ENCODE measurements around the gene GPAT2. TPM values are rescaled to one million over a fixed set of nuclear protein-coding genes. Genes with fewer than 3 reads are reported as not detected.
A peak's percentile ranks its signal among the peaks of the same experiment; 100 is the strongest.
"Not testable (repeated sequence)": the region's sequence is repeated elsewhere in the genome, so short reads cannot be mapped to it uniquely, and the experiment has no call there.

GPAT2 gene
- total and polyA plus RNA-seq, 5 donors from 2014 or later, result 0.64 to 4.6 (median 1.1) TPM

DNA sequence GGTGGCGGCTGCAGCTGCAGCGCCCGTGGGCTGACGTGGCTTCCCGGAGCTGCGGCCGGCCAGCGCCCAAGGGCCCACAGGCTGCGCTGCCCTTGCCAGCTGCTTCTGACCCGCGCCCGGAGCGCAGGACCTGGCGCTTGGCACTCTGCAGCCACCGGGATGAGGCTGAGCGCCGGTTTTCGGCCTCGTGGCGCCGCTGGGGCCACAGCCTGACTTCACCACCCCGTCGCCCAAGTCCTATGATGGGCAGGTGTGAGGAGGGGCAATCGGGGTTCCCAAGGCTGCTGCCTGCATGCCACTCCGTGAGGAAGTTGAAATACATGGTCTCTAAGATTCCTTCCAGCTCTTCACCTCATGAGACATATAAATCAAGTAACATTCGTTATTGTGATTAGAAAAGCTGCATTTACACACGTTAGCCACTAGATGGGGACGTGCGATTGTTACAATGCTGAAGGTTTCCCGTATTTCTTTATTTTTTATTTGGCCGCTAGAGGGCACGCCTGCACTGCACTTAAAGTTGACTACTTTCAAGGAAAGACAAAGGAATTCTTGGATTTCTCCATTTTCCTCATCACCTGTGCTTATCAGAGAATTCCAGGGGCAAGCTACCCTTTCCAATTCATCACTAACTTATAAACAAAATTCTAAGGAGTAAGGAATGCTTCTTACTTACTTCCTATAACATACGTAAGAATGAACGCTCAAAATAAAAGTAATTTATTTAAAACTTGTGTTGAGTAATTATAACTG is 42.0 kb downstream of the GPAT2 start:
- H3K27ac ChIP-seq (ENCODE audit: insufficient read depth, low read length, poor library complexity, severe bottlenecking), result peak overlapping the region; percentile 72
- peak overlapping the region; percentile 86 to 93 (median 89) for H3K27ac Mint-ChIP-seq
- H3K4me3 ChIP-seq (ENCODE audit: low read depth, low read length), result peak overlapping the region; percentile 76

DNA sequence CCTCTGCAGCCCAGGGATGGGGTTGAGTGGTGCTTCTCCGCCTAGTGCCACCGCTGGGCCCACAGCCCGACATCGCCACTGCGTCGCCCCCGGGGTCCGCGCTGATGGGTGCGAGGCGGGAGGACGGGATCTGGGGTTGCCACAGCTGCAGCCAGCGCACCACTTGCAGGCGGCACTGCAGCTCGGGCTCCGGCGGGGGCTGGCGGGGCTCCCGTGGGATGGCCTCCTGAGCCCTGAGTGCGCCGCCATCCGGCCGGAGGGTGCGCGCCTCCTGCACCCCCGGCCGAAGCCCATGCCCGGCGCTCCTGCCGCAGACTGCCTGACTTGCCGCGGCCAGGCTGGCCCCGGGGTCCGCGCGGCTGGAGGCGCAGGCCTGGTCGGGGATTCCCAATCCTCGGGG is 42.6 kb downstream of the GPAT2 start:
- H3K27ac ChIP-seq (ENCODE audit: insufficient read depth, low read length, poor library complexity, severe bottlenecking), result peak overlapping the region; percentile 91
- not testable (repeated sequence) for H3K4me1 Mint-ChIP-seq; H3K4me3 ChIP-seq (ENCODE audit: low read depth, low read length); H3K27me3 ChIP-seq (ENCODE audit: control insufficient read depth, insufficient read depth, low read length); H3K9me3 ChIP-seq (ENCODE audit: control insufficient read depth in 2 of 2, low read length in 2 of 2); H3K36me3 Mint-ChIP-seq; H3K4me1 ChIP-seq (ENCODE audit: control insufficient read depth, insufficient read depth, low read length, poor library complexity, severe bottlenecking); H3K36me3 ChIP-seq (ENCODE audit: control insufficient read depth, insufficient read depth, low read length); H3K9me3 Mint-ChIP-seq; H3K27ac Mint-ChIP-seq
- DNase-seq (peak in 1 of 3 donors; percentile 60), ATAC-seq (ENCODE audit: low read depth in 2 of 2) (peak; percentile 30 to 35)
- peak overlapping the region; percentile 65 to 99 (median 78) for H3K4me3 Mint-ChIP-seq
- H3K27me3 Mint-ChIP-seq, result peaks cover 29% of the 10 kb centered on the region

More for the DNA sequence above, 42.0 kb downstream of the GPAT2 start:
- H3K4me1 ChIP-seq (ENCODE audit: control insufficient read depth, insufficient read depth, low read length, poor library complexity, severe bottlenecking); H3K36me3 Mint-ChIP-seq; H3K4me1 Mint-ChIP-seq; H3K9me3 ChIP-seq (ENCODE audit: control insufficient read depth in 2 of 2, low read length in 2 of 2); H3K27me3 ChIP-seq (ENCODE audit: control insufficient read depth, insufficient read depth, low read length); H3K36me3 ChIP-seq (ENCODE audit: control insufficient read depth, insufficient read depth, low read length); H3K9me3 Mint-ChIP-seq: not testable (repeated sequence)
- peak; percentile 64 for ATAC-seq (ENCODE audit: low read depth in 2 of 2)
- Mint-ChIP-seq H3K4me3 (peak overlapping the region; percentile 91 to 94 (median 93)), H3K27me3 (peaks cover 33% of the 10 kb centered on the region)
- DNase-seq, result peak; percentile 54 to 75 (median 55)

DNA sequence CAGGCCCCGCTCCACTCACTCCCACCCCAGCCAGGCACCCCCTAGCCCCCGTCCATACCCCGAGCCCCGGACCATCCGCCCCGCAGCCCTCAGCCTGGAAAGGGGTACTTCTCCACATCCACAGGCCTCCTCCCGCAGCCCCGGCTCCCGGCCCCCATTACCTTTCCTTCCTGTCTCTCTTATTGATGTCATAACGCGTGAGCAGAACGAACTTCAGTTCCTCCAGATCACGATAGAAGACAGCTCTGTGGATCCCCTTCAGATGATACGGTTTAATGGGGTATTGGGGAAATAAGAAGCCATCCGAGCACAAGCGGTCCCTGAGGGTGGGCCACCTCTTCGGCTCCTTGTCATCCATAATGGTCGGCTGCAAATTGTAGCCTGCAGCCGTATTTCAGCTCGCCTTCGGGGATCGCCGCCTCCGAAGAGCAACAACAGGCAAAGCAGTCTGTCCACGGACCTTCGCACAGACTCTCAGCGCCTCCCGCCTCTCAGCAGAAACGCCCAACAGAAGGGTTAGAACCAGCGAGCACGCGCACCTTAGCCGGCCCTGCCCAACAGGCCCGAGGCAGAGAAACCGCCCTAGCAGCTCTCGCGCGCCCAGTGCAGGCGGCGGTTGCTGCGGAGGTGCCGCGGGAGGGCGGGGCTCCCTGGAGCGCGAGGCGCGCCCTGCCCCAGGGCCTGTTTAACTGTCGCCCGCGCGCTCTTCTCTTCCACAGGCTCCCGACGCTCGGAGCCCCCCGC is 43.2 kb downstream of the GPAT2 start, which contains the start of gene ANKRD36C:
TSS of gene ANKRD36C (minus strand) at position 474 of the 744 bp plus-strand sequence. CDS start at position 358, 116 bp downstream.
- Histone ChIP-seq H3K27ac (ENCODE audit: insufficient read depth, low read length, poor library complexity, severe bottlenecking) (peak within 1 kb of the TSS; percentile 91), H3K4me3 (ENCODE audit: low read depth, low read length) (peak within 1 kb of the TSS; percentile 87)
- DNase-seq (peak; percentile 18 to 57 (median 54)), ATAC-seq (ENCODE audit: low read depth in 2 of 2) (peak; percentile 91 to 92)
- H3K27ac Mint-ChIP-seq, result peak within 1 kb of the TSS; percentile 96 to 98 (median 97)
- H3K36me3 Mint-ChIP-seq; H3K4me1 ChIP-seq (ENCODE audit: control insufficient read depth, insufficient read depth, low read length, poor library complexity, severe bottlenecking); H3K27me3 ChIP-seq (ENCODE audit: control insufficient read depth, insufficient read depth, low read length); H3K9me3 Mint-ChIP-seq; H3K9me3 ChIP-seq (ENCODE audit: control insufficient read depth in 2 of 2, low read length in 2 of 2); H3K36me3 ChIP-seq (ENCODE audit: control insufficient read depth, insufficient read depth, low read length); H3K4me1 Mint-ChIP-seq: not testable (repeated sequence)
- peaks cover 24% of the 10 kb centered on the region for H3K27me3 Mint-ChIP-seq
- peak within 1 kb of the TSS; percentile 95 to 99 (median 98) for H3K4me3 Mint-ChIP-seq

DNA sequence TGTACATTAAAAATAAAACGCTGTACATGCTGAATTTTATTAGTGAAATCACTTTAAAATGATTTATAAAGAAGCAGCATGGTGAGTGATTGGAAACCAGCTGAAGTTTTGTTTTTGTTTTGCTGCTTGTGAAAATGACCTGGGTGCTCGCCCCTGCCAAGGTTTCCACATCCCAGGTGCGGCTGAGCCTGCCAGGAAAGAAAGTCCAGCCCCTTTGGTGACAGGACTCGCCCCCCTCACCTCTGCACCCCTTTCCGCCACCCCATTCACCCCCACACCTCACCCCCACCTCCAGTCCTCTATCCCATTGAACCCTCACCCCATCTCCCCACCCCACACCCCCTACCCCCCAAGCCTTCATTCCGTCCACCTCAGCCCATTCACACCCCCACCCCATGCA is 43.8 kb downstream of the GPAT2 start:
- not testable (repeated sequence) for H3K9me3 Mint-ChIP-seq; H3K4me1 ChIP-seq (ENCODE audit: control insufficient read depth, insufficient read depth, low read length, poor library complexity, severe bottlenecking); H3K36me3 Mint-ChIP-seq; H3K4me3 ChIP-seq (ENCODE audit: low read depth, low read length); H3K36me3 ChIP-seq (ENCODE audit: control insufficient read depth, insufficient read depth, low read length); H3K27me3 ChIP-seq (ENCODE audit: control insufficient read depth, insufficient read depth, low read length); H3K9me3 ChIP-seq (ENCODE audit: control insufficient read depth in 2 of 2, low read length in 2 of 2); ATAC-seq (ENCODE audit: low read depth in 2 of 2); H3K4me1 Mint-ChIP-seq
- H3K27ac ChIP-seq (ENCODE audit: insufficient read depth, low read length, poor library complexity, severe bottlenecking), result peak overlapping the region; percentile 91
- H3K4me3 Mint-ChIP-seq, result peak overlapping the region in 3 of 4 donors; percentile 9 to 99 (median 36)
- H3K27me3 Mint-ChIP-seq, result peaks cover 22% of the 10 kb centered on the region
- H3K27ac Mint-ChIP-seq, result peak overlapping the region in 1 of 3 donors; percentile 98
- peak in 1 of 3 donors; percentile 5 for DNase-seq

Other genes with a start within 250 kb of the GPAT2 start
- gene ANKRD36C, start 43.1 kb downstream of the GPAT2 start, total RNA-seq, result 118 TPM
- 10 to 100 TPM; 15.5 to 20.6 (median 17.3) TPM for gene ANKRD36C, start 43.1 kb downstream of the GPAT2 start, polyA plus RNA-seq
- 1.0 TPM for gene ADRA2B, start 81.7 kb upstream of the GPAT2 start, total RNA-seq
- not detected for gene ADRA2B, start 81.7 kb upstream of the GPAT2 start, polyA plus RNA-seq
- 9.7 TPM for gene ASTL, start 103.6 kb upstream of the GPAT2 start, total RNA-seq
- under 1 TPM in 2 of 4 donors, not detected in 2; 0.23 to 0.39 TPM for gene ASTL, start 103.6 kb upstream of the GPAT2 start, polyA plus RNA-seq
- gene DUSP2, start 110.5 kb upstream of the GPAT2 start, total RNA-seq, result 566 TPM
- 10 to 100 TPM; 30.8 to 95.4 (median 44.5) TPM for gene DUSP2, start 110.5 kb upstream of the GPAT2 start, polyA plus RNA-seq
- gene STARD7, start 173.9 kb upstream of the GPAT2 start, total RNA-seq, result 97.2 TPM
- 100 to 1,000 TPM; 177 to 208 (median 197) TPM for gene STARD7, start 173.9 kb upstream of the GPAT2 start, polyA plus RNA-seq
- 54.3 TPM for gene TMEM127, start 231.1 kb upstream of the GPAT2 start, total RNA-seq
- gene TMEM127, start 231.1 kb upstream of the GPAT2 start, polyA plus RNA-seq, result 10 to 100 TPM; 27.6 to 40.4 (median 37.4) TPM
- gene CIAO1, start 231.3 kb upstream of the GPAT2 start, total RNA-seq, result 60.3 TPM
- gene CIAO1, start 231.3 kb upstream of the GPAT2 start, polyA plus RNA-seq, result 100 to 1,000 TPM in 1 of 4 donors, 10 to 100 TPM in 3; 83.0 to 102 (median 94.7) TPM